Activated naive CD8-positive, alpha-beta T cell (primary cell): ENCODE measurements around the gene TUBA3E.
"Not testable (repeated sequence)": the region's sequence is repeated elsewhere in the genome, so short reads cannot be mapped to it uniquely, and the experiment has no call there.

Experiments used
- H3K27ac Mint-ChIP-seq: one replicate; pipeline ENCODE4 v1.8.0; 2021; ENCODE audit warnings: mixed read lengths
- H3K27me3 Mint-ChIP-seq: one replicate; pipeline ENCODE4 v1.8.0; 2021; ENCODE audit warnings: mixed read lengths
- H3K36me3 Mint-ChIP-seq: one replicate; pipeline ENCODE4 v1.8.0; 2021; ENCODE audit warnings: mixed read lengths
- H3K4me1 Mint-ChIP-seq: one replicate; pipeline ENCODE4 v1.8.0; 2021; ENCODE audit warnings: low read depth, mixed read lengths
- H3K4me3 Mint-ChIP-seq: one replicate; pipeline ENCODE4 v1.8.0; 2021; ENCODE audit warnings: mild to moderate bottlenecking, mixed read lengths
- H3K9me3 Mint-ChIP-seq: one replicate; pipeline ENCODE4 v1.8.0; 2021; ENCODE audit warnings: low read depth, mixed read lengths

The TUBA3E gene

GRCh38 chr2:130207051-130207450 is 8.8 kb upstream of the TUBA3E start:
- H3K36me3 Mint-ChIP-seq, H3K4me1 Mint-ChIP-seq, H3K27ac Mint-ChIP-seq, H3K27me3 Mint-ChIP-seq, H3K4me3 Mint-ChIP-seq, H3K9me3 Mint-ChIP-seq: not testable (repeated sequence)

- H3K27ac Mint-ChIP-seq, H3K4me3 Mint-ChIP-seq, H3K4me1 Mint-ChIP-seq, H3K9me3 Mint-ChIP-seq, H3K36me3 Mint-ChIP-seq, H3K27me3 Mint-ChIP-seq: not testable (repeated sequence)
Measured at GRCh38 chr2:130203150-130203549, 4.9 kb upstream of the TUBA3E start.

- not testable (repeated sequence) for H3K9me3 Mint-ChIP-seq, H3K36me3 Mint-ChIP-seq
Measured at GRCh38 chr2:130202518-130202917, 4.3 kb upstream of the TUBA3E start.

GRCh38 chr2:130196052-130196451 is 2.2 kb downstream of the TUBA3E start:
- H3K36me3 Mint-ChIP-seq, H3K4me1 Mint-ChIP-seq, H3K27ac Mint-ChIP-seq, H3K4me3 Mint-ChIP-seq, H3K27me3 Mint-ChIP-seq, H3K9me3 Mint-ChIP-seq: not testable (repeated sequence)

More at GRCh38 chr2:130202518-130202917, 4.3 kb upstream of the TUBA3E start:
- not testable (repeated sequence) for H3K4me3 Mint-ChIP-seq, H3K27me3 Mint-ChIP-seq, H3K4me1 Mint-ChIP-seq, H3K27ac Mint-ChIP-seq

GRCh38 chr2:130195089-130195635 is 3.1 kb downstream of the TUBA3E start:
- not testable (repeated sequence) for H3K27me3 Mint-ChIP-seq, H3K4me3 Mint-ChIP-seq, H3K27ac Mint-ChIP-seq, H3K4me1 Mint-ChIP-seq, H3K36me3 Mint-ChIP-seq, H3K9me3 Mint-ChIP-seq

GRCh38 chr2:130193824-130194223 is 4.4 kb downstream of the TUBA3E start:
- H3K36me3 Mint-ChIP-seq, H3K4me3 Mint-ChIP-seq, H3K27me3 Mint-ChIP-seq, H3K9me3 Mint-ChIP-seq, H3K27ac Mint-ChIP-seq, H3K4me1 Mint-ChIP-seq: not testable (repeated sequence)

- not testable (repeated sequence) for H3K27ac Mint-ChIP-seq, H3K36me3 Mint-ChIP-seq, H3K9me3 Mint-ChIP-seq, H3K4me3 Mint-ChIP-seq, H3K4me1 Mint-ChIP-seq, H3K27me3 Mint-ChIP-seq
Measured at GRCh38 chr2:130192451-130192850, 5.8 kb downstream of the TUBA3E start.

- not testable (repeated sequence) for H3K9me3 Mint-ChIP-seq, H3K27me3 Mint-ChIP-seq, H3K4me3 Mint-ChIP-seq, H3K4me1 Mint-ChIP-seq, H3K27ac Mint-ChIP-seq, H3K36me3 Mint-ChIP-seq
Measured at GRCh38 chr2:130191319-130191718, 6.9 kb downstream of the TUBA3E start.

- H3K27me3 Mint-ChIP-seq = no peaks in the 10 kb centered on the region
- H3K36me3 Mint-ChIP-seq = no peaks in the 10 kb centered on the region
- H3K4me1 Mint-ChIP-seq = peaks cover 2% of the 10 kb centered on the region
- no peak overlapping the region for H3K27ac Mint-ChIP-seq
- no peak overlapping the region for H3K4me3 Mint-ChIP-seq
- H3K9me3 Mint-ChIP-seq = no peaks in the 10 kb centered on the region
Measured at GRCh38 chr2:130190237-130190636, 8.0 kb downstream of the TUBA3E start.

GRCh38 chr2:130188958-130189357 is 9.3 kb downstream of the TUBA3E start:
- not testable (repeated sequence) for H3K27ac Mint-ChIP-seq, H3K4me1 Mint-ChIP-seq, H3K4me3 Mint-ChIP-seq, H3K27me3 Mint-ChIP-seq, H3K9me3 Mint-ChIP-seq, H3K36me3 Mint-ChIP-seq

- not testable (repeated sequence) for H3K36me3 Mint-ChIP-seq, H3K9me3 Mint-ChIP-seq, H3K4me3 Mint-ChIP-seq, H3K27me3 Mint-ChIP-seq, H3K4me1 Mint-ChIP-seq, H3K27ac Mint-ChIP-seq
Measured at GRCh38 chr2:130187859-130188792, 10.1 kb downstream of the TUBA3E start.

- Mint-ChIP-seq H3K4me1 (peaks cover 5% of the 10 kb centered on the region), H3K4me3 (no peak overlapping the region), H3K27me3 (no peaks in the 10 kb centered on the region), H3K9me3 (no peaks in the 10 kb centered on the region), H3K36me3 (no peaks in the 10 kb centered on the region), H3K27ac (no peak overlapping the region)
Measured at GRCh38 chr2:130187268-130187667, 11.0 kb downstream of the TUBA3E start.

GRCh38 chr2:130186391-130186790 is 11.8 kb downstream of the TUBA3E start:
- Mint-ChIP-seq H3K27ac (no peak overlapping the region), H3K9me3 (no peaks in the 10 kb centered on the region), H3K4me3 (no peak overlapping the region), H3K36me3 (no peaks in the 10 kb centered on the region), H3K27me3 (no peaks in the 10 kb centered on the region), H3K4me1 (peaks cover 5% of the 10 kb centered on the region)

- Mint-ChIP-seq H3K9me3 (no peaks in the 10 kb centered on the region), H3K4me1 (peaks cover 7% of the 10 kb centered on the region), H3K27ac (no peak overlapping the region), H3K4me3 (no peak overlapping the region), H3K27me3 (no peaks in the 10 kb centered on the region), H3K36me3 (no peaks in the 10 kb centered on the region)
Measured at GRCh38 chr2:130185896-130186295, 12.3 kb downstream of the TUBA3E start.

- Mint-ChIP-seq H3K9me3 (no peaks in the 10 kb centered on the region), H3K4me3 (no peak overlapping the region), H3K27ac (no peak overlapping the region), H3K27me3 (no peaks in the 10 kb centered on the region), H3K4me1 (peaks cover 10% of the 10 kb centered on the region), H3K36me3 (no peaks in the 10 kb centered on the region)
Measured at GRCh38 chr2:130185436-130185835, 12.8 kb downstream of the TUBA3E start.
